Measurements from ENCODE around the gene MMP25.
"Not testable (repeated sequence)": the region's sequence is repeated elsewhere in the genome, so short reads cannot be mapped to it uniquely, and the experiment has no call there.

MMP25 gene

GRCh38 chr16:3054965-3055733 is 8.8 kb downstream of the MMP25 start:
- H3K27me3 ChIP-seq (ENCODE audit: insufficient read depth, low read depth, severe bottlenecking), result no peaks in the 10 kb centered on the region
- no peak overlapping the region for H3K27ac ChIP-seq
- H3K36me3 ChIP-seq, result no peaks in the 10 kb centered on the region
- no peaks in the 10 kb centered on the region for H3K9me3 ChIP-seq (ENCODE audit: severe bottlenecking)
- no peak overlapping the region for H3K4me3 ChIP-seq (ENCODE audit: low read depth, low read length)
- TF ChIP-seq CTCF (IDR thresholded peaks at IDR 0.05; ENCODE audit: low read depth, low read length), result no peak
- no peak for DNase-seq

- H3K27ac ChIP-seq; H3K27me3 ChIP-seq (ENCODE audit: insufficient read depth, low read depth, severe bottlenecking); H3K36me3 ChIP-seq; H3K9me3 ChIP-seq (ENCODE audit: severe bottlenecking); H3K4me3 ChIP-seq (ENCODE audit: low read depth, low read length); DNase-seq: not testable (repeated sequence)
These were observed 9.4 kb downstream of the MMP25 start for GRCh38 chr16:3055734-3056115.

GRCh38 chr16:3056336-3057180 is 10.2 kb downstream of the MMP25 start:
- H3K9me3 ChIP-seq (ENCODE audit: severe bottlenecking), result no peaks in the 10 kb centered on the region
- H3K27me3 ChIP-seq (ENCODE audit: insufficient read depth, low read depth, severe bottlenecking), result no peaks in the 10 kb centered on the region
- DNase-seq, result no peak
- TF ChIP-seq CTCF (IDR thresholded peaks at IDR 0.05; ENCODE audit: low read depth, low read length), result no peak
- H3K27ac ChIP-seq, result no peak overlapping the region
- no peaks in the 10 kb centered on the region for H3K36me3 ChIP-seq
- H3K4me3 ChIP-seq (ENCODE audit: low read depth, low read length), result no peak overlapping the region

- no peaks in the 10 kb centered on the region for H3K9me3 ChIP-seq (ENCODE audit: severe bottlenecking)
- DNase-seq, result no peak
- no peaks in the 10 kb centered on the region for H3K36me3 ChIP-seq
- no peak overlapping the region for H3K4me3 ChIP-seq (ENCODE audit: low read depth, low read length)
- no peak for TF ChIP-seq CTCF (IDR thresholded peaks at IDR 0.05; ENCODE audit: low read depth, low read length)
- no peak overlapping the region for H3K27ac ChIP-seq
- no peaks in the 10 kb centered on the region for H3K27me3 ChIP-seq (ENCODE audit: insufficient read depth, low read depth, severe bottlenecking)
These were observed 11.1 kb downstream of the MMP25 start for GRCh38 chr16:3057181-3058138.

GRCh38 chr16:3058139-3059030 is 12.0 kb downstream of the MMP25 start:
- Histone ChIP-seq H3K27me3 (ENCODE audit: insufficient read depth, low read depth, severe bottlenecking) (no peaks in the 10 kb centered on the region), H3K4me3 (ENCODE audit: low read depth, low read length) (peak overlapping the region; percentile 80), H3K9me3 (ENCODE audit: severe bottlenecking) (no peaks in the 10 kb centered on the region), H3K36me3 (no peaks in the 10 kb centered on the region), H3K27ac (peak overlapping the region; percentile 83)
- peak; percentile 46; the same call in 1 of the 2 replicates for TF ChIP-seq CTCF (IDR thresholded peaks at IDR 0.05; ENCODE audit: low read depth, low read length)
- peak; percentile 70 for DNase-seq
